A673 (cell line): Measurements from ENCODE around the gene HIBADH. TPM values are rescaled to one million over a fixed set of nuclear protein-coding genes. Genes with fewer than 3 reads are reported as not detected.

Experiments
- BruUV-seq: library from RNA; stranded (reverse); fragments of 400-500 nt; replicated peaks from 2 replicates; lab custom pipeline; 2021; lab: Mats Ljungman, UMichigan
- CTCF ChIA-PET: fragments of 300-600 bp; sonication (Branson Sonifier 250); formaldehyde crosslinking; loops from one replicate; lab custom pipeline; 2022; ENCODE audit warnings: antibody characterized with exemption; lab: Charles Lee
- POLR2A ChIA-PET: fragments of 300-600 bp; sonication (Branson Sonifier 250); formaldehyde crosslinking; loops from one replicate; lab custom pipeline; 2022; ENCODE audit warnings: antibody characterized with exemption; ENCODE audit not compliant: low non-redundant PET; lab: Charles Lee
- DNase-seq: peaks from one replicate; pipeline ENCODE4 v3.0.0-alpha.2; 2015; ENCODE audit warnings: low spot score
- H3K27ac ChIP-seq: fragments of 200-600 bp; sonication (generic); 2 replicates; pipeline ENCODE4 v1.5.1; 2016; ENCODE audit warnings: mixed run types, low read depth, mild to moderate bottlenecking, mixed read lengths, antibody characterized with exemption, low read length; ENCODE audit not compliant: poor library complexity, severe bottlenecking
- H3K27me3 ChIP-seq: fragments of 200-600 bp; sonication (generic); replicated peaks from 2 replicates; pipeline ENCODE4 v1.6.1; 2017; ENCODE audit warnings: mixed run types, low read depth, mild to moderate bottlenecking, mixed read lengths, antibody characterized with exemption, low read length; ENCODE audit not compliant: insufficient read depth, poor library complexity
- H3K36me3 ChIP-seq: fragments of 200-600 bp; sonication (generic); 2 replicates; pipeline ENCODE4 v1.6.1; 2016; ENCODE audit warnings: mixed run types, mild to moderate bottlenecking, mixed read lengths, antibody characterized with exemption, low read length; ENCODE audit not compliant: insufficient read depth, poor library complexity, severe bottlenecking
- H3K4me1 ChIP-seq: fragments of 200-600 bp; sonication (generic); 2 replicates; pipeline ENCODE4 v1.6.1; 2017; ENCODE audit warnings: mixed run types, mild to moderate bottlenecking, mixed read lengths, antibody characterized with exemption, low read length; ENCODE audit not compliant: insufficient read depth, poor library complexity, severe bottlenecking
- H3K4me3 ChIP-seq: fragments of 200-600 bp; sonication (generic); 2 replicates; pipeline ENCODE4 v1.5.1; 2016; ENCODE audit warnings: low read depth, mixed run types, mild to moderate bottlenecking, mixed read lengths, low read length; ENCODE audit not compliant: poor library complexity, severe bottlenecking
- H3K9me3 ChIP-seq: fragments of 200-600 bp; sonication (generic); 2 replicates; pipeline ENCODE4 v1.6.1; 2016; ENCODE audit warnings: mixed run types, low read depth, mild to moderate bottlenecking, mixed read lengths, antibody characterized with exemption, low read length; ENCODE audit not compliant: poor library complexity, severe bottlenecking
- CTCF ChIP-seq: fragments of 300-800, 200-600 bp; sonication (generic); conservative IDR thresholded peaks from 2 replicates; pipeline ENCODE4 v1.5.1; 2017; ENCODE audit warnings: low read depth, mild to moderate bottlenecking, antibody characterized with exemption, low read length, moderate library complexity, mixed read lengths
- EZH2 ChIP-seq: fragments of 200-600 bp; sonication (generic); IDR thresholded peaks from 2 replicates; pipeline ENCODE4 v1.6.1; 2017; ENCODE audit warnings: borderline replicate concordance, low read depth, mild to moderate bottlenecking, mixed read lengths, antibody characterized with exemption, low read length; ENCODE audit not compliant: poor library complexity, severe bottlenecking
- intact Hi-C: fragments of 100-400 bp; cut with micrococcal nuclease; formaldehyde crosslinking; loops from one replicate; pipeline ENCODE4 v1.10.0; 2022; ENCODE audit not compliant: unreplicated experiment
- total RNA-seq: library from RNA; stranded (reverse); gene quantifications from 2 replicates; pipeline ENCODE4 v1.2.3, GENCODE V29; 2021

The HIBADH gene
- total RNA-seq, 1 experiment from 2014 or later, result 10.2 TPM

- no peak for TF ChIP-seq CTCF
- no peak for TF ChIP-seq EZH2
- no peaks in the 10 kb centered on the region for H3K27me3 ChIP-seq
- DNase-seq, result no peak
- H3K4me3 ChIP-seq, result no peak overlapping the region
- H3K9me3 ChIP-seq, result no peaks in the 10 kb centered on the region
- ChIA-PET CTCF (no interaction called here), POLR2A (interaction anchor here (0.7 kb wide), 1 partner anchor 13 kb away, joined by 4 read pairs; no protein-coding TSS in a partner anchor)
- H3K36me3 ChIP-seq, result no peaks in the 10 kb centered on the region
- intact Hi-C loops, result no loop called here
- H3K4me1 ChIP-seq, result no peaks in the 10 kb centered on the region
- BruUV-seq, result no TSS peak
- H3K27ac ChIP-seq, result no peak overlapping the region
These were observed 58.9 kb downstream of the HIBADH start for GRCh38 chr7:27603813-27604212.

- no peaks in the 10 kb centered on the region for H3K9me3 ChIP-seq
- no peaks in the 10 kb centered on the region for H3K4me1 ChIP-seq
- intact Hi-C loops, result no loop called here
- no peaks in the 10 kb centered on the region for H3K27me3 ChIP-seq
- POLR2A ChIA-PET, result no interaction called here
- no peak for DNase-seq
- no TSS peak for BruUV-seq
- CTCF ChIA-PET, result no interaction called here
- no peak overlapping the region for H3K27ac ChIP-seq
- no peak overlapping the region for H3K4me3 ChIP-seq
- TF ChIP-seq CTCF, result no peak
- no peak for TF ChIP-seq EZH2
- no peaks in the 10 kb centered on the region for H3K36me3 ChIP-seq
These were observed 59.9 kb downstream of the HIBADH start for GRCh38 chr7:27602766-27603165.

- TF ChIP-seq EZH2, result no peak
- no peak for TF ChIP-seq CTCF
- intact Hi-C loops, result no loop called here
- CTCF ChIA-PET, result no interaction called here
- no peaks in the 10 kb centered on the region for H3K36me3 ChIP-seq
- no peak for DNase-seq
- H3K9me3 ChIP-seq, result no peaks in the 10 kb centered on the region
- BruUV-seq, result no TSS peak
- H3K27me3 ChIP-seq, result no peaks in the 10 kb centered on the region
- H3K27ac ChIP-seq, result no peak overlapping the region
- H3K4me3 ChIP-seq, result no peak overlapping the region
- H3K4me1 ChIP-seq, result no peaks in the 10 kb centered on the region
- POLR2A ChIA-PET, result no interaction called here
These were observed 61.5 kb downstream of the HIBADH start for GRCh38 chr7:27601217-27601616.
